Measurements from ENCODE around the gene KRT6A.

GRCh38 chr12:52498946-52499345, 5.9 kb upstream of the KRT6A start:
- TF ChIP-seq CTCF (conservative IDR thresholded peaks at IDR 0.05) = no peak
- TF ChIP-seq ZFX (IDR thresholded peaks at IDR 0.05) = no peak
